Nephron progenitor cell (in vitro differentiated cells): Measurements from ENCODE around the gene RTP4.

Source experiments
- DNase-seq: peaks from one replicate; pipeline ENCODE4 v3.0.0; 2021
- H3K27ac Mint-ChIP-seq: 2 replicates; pipeline ENCODE4 v1.8.0; 2021; ENCODE audit warnings: mild to moderate bottlenecking, moderate library complexity, mixed read lengths
- H3K27me3 Mint-ChIP-seq: 2 replicates; pipeline ENCODE4 v1.8.0; 2021; ENCODE audit warnings: mild to moderate bottlenecking, low read depth, mixed read lengths; ENCODE audit not compliant: poor library complexity
- H3K36me3 Mint-ChIP-seq: 2 replicates; pipeline ENCODE4 v1.8.0; 2021; ENCODE audit warnings: low read depth, mixed read lengths
- H3K4me1 Mint-ChIP-seq: 2 replicates; pipeline ENCODE4 v1.8.0; 2021; ENCODE audit warnings: mixed read lengths
- H3K4me3 Mint-ChIP-seq: 2 replicates; pipeline ENCODE4 v1.8.0; 2021; ENCODE audit warnings: mild to moderate bottlenecking, moderate library complexity, mixed read lengths
- H3K9me3 Mint-ChIP-seq: 2 replicates; pipeline ENCODE4 v1.8.0; 2021; ENCODE audit warnings: mild to moderate bottlenecking, moderate library complexity, mixed read lengths
- CTCF ChIP-seq: fragments of 200-600 bp; sonication (generic); IDR thresholded peaks from 2 replicates; pipeline ENCODE4 v1.5.0; 2021; ENCODE audit warnings: antibody characterized with exemption

Gene RTP4

GRCh38 chr3:187368251-187369088, at the start of gene RTP4:
Gene RTP4 (plus strand): TSS chr3:187368385. CDS start chr3:187368442, 57 bp downstream.
- H3K4me1 Mint-ChIP-seq: peaks cover 30% of the 10 kb centered on the region
- H3K27me3 Mint-ChIP-seq: peaks cover 4% of the 10 kb centered on the region
- no peak for DNase-seq
- H3K27ac Mint-ChIP-seq: peak within 1 kb of the TSS; percentile 96
- no peak within 1 kb of the TSS for H3K4me3 Mint-ChIP-seq
- TF ChIP-seq CTCF: no peak
- H3K9me3 Mint-ChIP-seq: no peaks in the 10 kb centered on the region
- H3K36me3 Mint-ChIP-seq: no peaks in the 10 kb centered on the region

GRCh38 chr3:187318819-187319616, 49.2 kb upstream of the RTP4 start:
- no peak overlapping the region for H3K27ac Mint-ChIP-seq
- no peaks in the 10 kb centered on the region for H3K36me3 Mint-ChIP-seq
- peaks cover 21% of the 10 kb centered on the region for H3K27me3 Mint-ChIP-seq
- TF ChIP-seq CTCF: peak; percentile 89
- H3K4me3 Mint-ChIP-seq: no peak overlapping the region
- peak; percentile 51 for DNase-seq
- no peaks in the 10 kb centered on the region for H3K9me3 Mint-ChIP-seq
- peaks cover 15% of the 10 kb centered on the region for H3K4me1 Mint-ChIP-seq

GRCh38 chr3:187319699-187320302, 48.4 kb upstream of the RTP4 start:
- DNase-seq: peak; percentile 81
- H3K4me3 Mint-ChIP-seq: no peak overlapping the region
- no peaks in the 10 kb centered on the region for H3K9me3 Mint-ChIP-seq
- H3K4me1 Mint-ChIP-seq: peaks cover 15% of the 10 kb centered on the region
- H3K27me3 Mint-ChIP-seq: peaks cover 15% of the 10 kb centered on the region
- TF ChIP-seq CTCF: peak; percentile 99
- no peak overlapping the region for H3K27ac Mint-ChIP-seq
- H3K36me3 Mint-ChIP-seq: no peaks in the 10 kb centered on the region

- H3K27me3 Mint-ChIP-seq: peaks cover 9% of the 10 kb centered on the region
- no peak overlapping the region for H3K27ac Mint-ChIP-seq
- no peak overlapping the region for H3K4me3 Mint-ChIP-seq
- peaks cover 15% of the 10 kb centered on the region for H3K4me1 Mint-ChIP-seq
- no peak for TF ChIP-seq CTCF
- no peak for DNase-seq
- no peaks in the 10 kb centered on the region for H3K36me3 Mint-ChIP-seq
- H3K9me3 Mint-ChIP-seq: no peaks in the 10 kb centered on the region
Measured at GRCh38 chr3:187321766-187322165, 46.4 kb upstream of the RTP4 start.

- DNase-seq: no peak
- no peak for TF ChIP-seq CTCF
- no peak overlapping the region for H3K4me3 Mint-ChIP-seq
- no peaks in the 10 kb centered on the region for H3K36me3 Mint-ChIP-seq
- H3K27ac Mint-ChIP-seq: no peak overlapping the region
- no peaks in the 10 kb centered on the region for H3K9me3 Mint-ChIP-seq
- H3K4me1 Mint-ChIP-seq: peaks cover 15% of the 10 kb centered on the region
- H3K27me3 Mint-ChIP-seq: peaks cover 4% of the 10 kb centered on the region
Measured at GRCh38 chr3:187322291-187322690, 45.9 kb upstream of the RTP4 start.
